Right lobe of liver (tissue), 6 donors: Measurements from ENCODE around the gene TYW1B. TPM values are rescaled to one million over a fixed set of nuclear protein-coding genes. Genes with fewer than 3 reads are reported as not detected.
"Not testable (repeated sequence)": the region's sequence is repeated elsewhere in the genome, so short reads cannot be mapped to it uniquely, and the experiment has no call there.

Experiments used
- ATAC-seq, 4 donors: fragments of 200-7000 bp; cut with Tn5 transposase; one replicate each; pipeline ENCODE4 v1.9.1; 2020; ENCODE audit warnings: mild to moderate bottlenecking in 4 of 4, moderate library complexity in 4 of 4
- DNase-seq, 3 donors: peaks; one replicate each; pipeline ENCODE4 v3.0.0-alpha.2; 2020
- H3K27ac ChIP-seq, 3 donors: fragments of 200-600 bp; one replicate each; pipeline ENCODE4 v1.8.0; 2022
- H3K27me3 ChIP-seq, 2 donors: fragments of 200-600 bp; one replicate each; pipeline ENCODE4 v1.8.0; 2022
- H3K36me3 ChIP-seq, 4 donors: fragments of 200-600 bp; sonication (generic) in 1 of 4; one replicate each; pipeline versions ENCODE4 v1.5.1 to v1.8.0; 2017 to 2022; ENCODE audit warnings: control low read depth in 1 of 4
- H3K4me1 ChIP-seq, 4 donors: fragments of 200-600 bp; sonication (generic) in 1 of 4; one replicate each; pipeline versions ENCODE4 v1.5.1 to v1.8.0; 2017 to 2022; ENCODE audit warnings: control low read depth in 1 of 4
- H3K4me3 ChIP-seq, 3 donors: fragments of 200-600 bp; one replicate each; pipeline ENCODE4 v1.8.0; 2022
- H3K9me3 ChIP-seq, 4 donors: fragments of 200-600 bp; sonication (generic) in 1 of 4; one replicate each; pipeline versions ENCODE4 v1.5.1 to v1.8.0; 2017 to 2022; ENCODE audit warnings: control low read depth in 1 of 4
- CTCF ChIP-seq, 4 donors: fragments of 200-600 bp in 3 of 4; fragments of 450-650 bp in 1 of 4; IDR thresholded peaks; one replicate each; pipeline versions ENCODE4 v1.5.1 to v1.8.0; 2016 to 2022; ENCODE audit warnings: antibody characterized with exemption in 4 of 4, mild to moderate bottlenecking in 2 of 4
- POLR2A ChIP-seq: fragments of 450-650 bp; IDR thresholded peaks from one replicate; pipeline ENCODE4 v1.6.1; 2017; ENCODE audit warnings: antibody characterized with exemption, mild to moderate bottlenecking
- WGBS: methylation state at CpG from one replicate; pipeline ENCODE4 v1.1.6; 2018; ENCODE audit warnings: low coverage, low lambda C conversion rate; ENCODE audit not compliant: insufficient coverage; ENCODE audit errors: missing lambda C conversion rate; 5-methylcytosine and 5-hydroxymethylcytosine counted together
- intact Hi-C, 2 donors: fragments of 100-400 bp; cut with DNase I; formaldehyde crosslinking; loops; one replicate each; pipeline versions ENCODE4 v1.11.2 to v1.14.1; 2022
- total RNA-seq, 6 experiments: library from RNA; depleted of rRNA in 2 of 6; stranded (reverse); fragments of >200 nt in 2 of 6; fragmentation: NEBNext Ultra II Directional in 3 of 6; extraction: Animal tissue kit (Norgen Biotek cat#: 25700) in 3 of 6; gene quantifications; one replicate each; pipeline versions ENCODE4 v1.1.0 to v1.2.4, GENCODE V29; 2016 to 2023
- donor health status: DM: no; HTN: yes; CAD: no.
- donor health status: DM: no; HTN: no; CAD: no.
- donor health status: DM: no; HTN: no; CAD: no.
- donor health status: DM: no; HTN: yes; CAD: no.
- donor health status: DM: no; HTN: yes; CAD: no.

TYW1B gene
- total RNA-seq, 6 experiments from 2014 or later, result 1.2 to 10.1 (median 2.5) TPM

GRCh38 chr7:72710983-72711382, 117.0 kb downstream of the TYW1B start:
- WGBS, result 83% methylated on average over 4 of the region's 4 CpGs

GRCh38 chr7:72709909-72710308, 118.1 kb downstream of the TYW1B start:
- Histone ChIP-seq H3K27ac (no peak overlapping the region), H3K4me1 (no peaks in the 10 kb centered on the region), H3K4me3 (no peak overlapping the region), H3K9me3 (no peaks in the 10 kb centered on the region), H3K27me3 (no peaks in the 10 kb centered on the region), H3K36me3 (no peaks in the 10 kb centered on the region)
- WGBS, result 87% methylated on average over 8 of the region's 8 CpGs
- intact Hi-C loops, result no loop called here
- ATAC-seq (no peak), DNase-seq (no peak)
- no peak for TF ChIP-seq POLR2A
- TF ChIP-seq CTCF (IDR thresholded peaks at IDR 0.05), result no peak

More at GRCh38 chr7:72710983-72711382, 117.0 kb downstream of the TYW1B start:
- DNase-seq, result no peak
- Histone ChIP-seq H3K9me3 (no peaks in the 10 kb centered on the region), H3K4me3 (no peak overlapping the region), H3K27me3 (no peaks in the 10 kb centered on the region), H3K4me1 (no peaks in the 10 kb centered on the region), H3K27ac (no peak overlapping the region), H3K36me3 (no peaks in the 10 kb centered on the region)
- TF ChIP-seq POLR2A, result no peak
- no peak for TF ChIP-seq CTCF (IDR thresholded peaks at IDR 0.05)
- ATAC-seq, result no peak
- intact Hi-C loops, result no loop called here

GRCh38 chr7:72708371-72709050, 119.5 kb downstream of the TYW1B start:
- intact Hi-C loops, H3K9me3 ChIP-seq, H3K36me3 ChIP-seq, DNase-seq, H3K4me3 ChIP-seq, H3K27ac ChIP-seq, H3K27me3 ChIP-seq, H3K4me1 ChIP-seq, ATAC-seq: not testable (repeated sequence)
- WGBS, result 59% methylated on average over 3 of the region's 3 CpGs

- intact Hi-C loops, result no loop called here
- 100% methylated on average over 1 of the region's 1 CpG for WGBS
- Histone ChIP-seq H3K36me3 (no peaks in the 10 kb centered on the region), H3K4me1 (no peaks in the 10 kb centered on the region), H3K4me3 (no peak overlapping the region), H3K27ac (no peak overlapping the region), H3K27me3 (no peaks in the 10 kb centered on the region), H3K9me3 (no peaks in the 10 kb centered on the region)
- DNase-seq, result no peak
- TF ChIP-seq CTCF (IDR thresholded peaks at IDR 0.05) (no peak), POLR2A (no peak)
- no peak for ATAC-seq
Observed at GRCh38 chr7:72706521-72706920, 121.5 kb downstream of the TYW1B start.

- H3K27ac ChIP-seq, H3K27me3 ChIP-seq, H3K36me3 ChIP-seq, H3K9me3 ChIP-seq, intact Hi-C loops, H3K4me3 ChIP-seq, H3K4me1 ChIP-seq, DNase-seq: not testable (repeated sequence)
- 85% methylated on average over 3 of the region's 4 CpGs for WGBS
- peak in 1 of 4 donors; percentile 21 for ATAC-seq
Observed at GRCh38 chr7:72705693-72706092, 122.3 kb downstream of the TYW1B start.
